ENCODE data around the gene FKBP9.
"Not testable (repeated sequence)": the region's sequence is repeated elsewhere in the genome, so short reads cannot be mapped to it uniquely, and the experiment has no call there.

Gene FKBP9

DNA sequence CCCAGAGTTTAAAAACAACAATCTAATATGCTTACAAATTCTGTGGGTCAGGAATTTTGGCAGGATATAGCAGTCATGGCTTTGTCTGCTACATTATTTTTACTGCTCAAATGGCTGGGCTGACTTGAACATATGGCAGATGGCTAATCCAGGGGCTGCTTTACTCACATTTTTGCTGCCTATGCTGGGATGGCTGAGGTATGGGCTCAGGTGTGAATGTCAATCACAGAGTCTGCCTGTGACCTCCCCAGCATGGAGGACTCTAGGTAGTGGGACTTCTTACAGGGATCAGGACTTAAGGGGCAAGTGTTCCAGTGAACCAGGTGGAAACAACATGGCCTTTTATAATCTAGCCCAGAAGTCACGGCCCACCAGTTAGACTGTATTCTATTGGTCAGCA, 4.4 kb upstream of the FKBP9 start:
- DNase-seq = no peak

GRCh38 chr7:32958046-32959025, 1.1 kb downstream of the FKBP9 start:
- DNase-seq = no peak

- DNase-seq = not testable (repeated sequence)
Observed at GRCh38 chr7:32963880-32964301, 6.7 kb downstream of the FKBP9 start.

DNA sequence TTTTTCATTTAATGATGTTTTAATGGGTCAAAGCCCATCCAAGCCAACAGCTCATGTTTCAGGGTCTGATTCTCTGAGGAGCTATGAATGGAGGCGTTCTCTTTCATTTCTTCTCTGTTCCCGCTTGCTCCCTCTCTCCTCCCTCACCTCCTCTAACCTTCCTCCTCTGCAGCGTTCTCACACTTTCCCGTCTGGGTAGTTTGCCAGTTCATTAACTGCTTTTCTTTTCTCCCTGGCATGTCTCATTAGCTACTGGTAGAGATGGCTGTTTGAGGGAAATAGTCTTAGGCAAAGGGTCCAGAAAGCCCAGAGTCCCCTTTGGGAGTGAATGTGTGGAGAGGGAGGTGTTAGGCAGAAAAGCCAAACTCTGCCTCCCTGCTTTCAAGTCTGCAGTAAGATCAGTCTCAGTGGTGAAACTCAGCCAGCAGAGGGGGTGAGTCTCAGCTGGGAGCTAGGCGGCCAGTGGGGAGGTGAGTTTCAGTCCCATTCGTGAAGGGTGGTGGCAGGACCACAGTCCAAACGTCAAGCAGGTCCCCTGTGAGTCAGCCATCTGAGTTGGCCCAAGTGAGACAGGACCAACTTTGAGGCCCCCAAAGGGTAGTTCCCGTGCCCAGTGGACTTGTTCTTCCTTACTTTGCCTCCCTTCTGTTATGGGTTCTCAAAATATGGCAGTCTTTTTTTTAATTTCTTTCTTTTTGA, 7.4 kb downstream of the FKBP9 start:
- not testable (repeated sequence) for DNase-seq

GRCh38 chr7:32966489-32967267, 9.4 kb downstream of the FKBP9 start:
- DNase-seq = not testable (repeated sequence)

GRCh38 chr7:32967268-32967582, 10.0 kb downstream of the FKBP9 start:
- not testable (repeated sequence) for DNase-seq

GRCh38 chr7:32971967-32972366, 14.7 kb downstream of the FKBP9 start:
- not testable (repeated sequence) for DNase-seq

GRCh38 chr7:32977159-32977558, 19.9 kb downstream of the FKBP9 start:
- DNase-seq = not testable (repeated sequence)

GRCh38 chr7:32979246-32979645, 22.0 kb downstream of the FKBP9 start:
- not testable (repeated sequence) for DNase-seq

DNA sequence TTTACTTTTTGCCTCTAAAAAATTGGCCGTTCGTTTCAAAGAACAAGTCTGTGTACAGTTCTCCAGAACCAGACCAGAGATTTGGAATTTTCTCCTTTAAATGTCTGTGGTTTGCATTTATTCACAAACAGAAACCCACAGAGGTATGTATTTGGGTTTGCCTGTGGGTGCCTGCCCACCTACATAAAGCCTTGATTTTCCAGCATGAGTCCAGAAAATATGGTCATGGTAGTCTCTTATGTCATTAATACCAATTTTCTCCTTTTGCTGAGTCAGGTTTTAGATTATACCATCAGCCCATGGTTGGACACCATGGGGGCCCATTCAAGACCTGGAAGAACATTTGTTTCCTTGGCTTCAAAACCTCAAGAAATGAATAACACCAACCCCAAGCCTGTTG, 22.7 kb downstream of the FKBP9 start:
- not testable (repeated sequence) for DNase-seq

GRCh38 chr7:32988148-32988547, 30.9 kb downstream of the FKBP9 start:
- DNase-seq = not testable (repeated sequence)

- not testable (repeated sequence) for DNase-seq
Observed at GRCh38 chr7:32991068-32991585, 33.9 kb downstream of the FKBP9 start.

DNA sequence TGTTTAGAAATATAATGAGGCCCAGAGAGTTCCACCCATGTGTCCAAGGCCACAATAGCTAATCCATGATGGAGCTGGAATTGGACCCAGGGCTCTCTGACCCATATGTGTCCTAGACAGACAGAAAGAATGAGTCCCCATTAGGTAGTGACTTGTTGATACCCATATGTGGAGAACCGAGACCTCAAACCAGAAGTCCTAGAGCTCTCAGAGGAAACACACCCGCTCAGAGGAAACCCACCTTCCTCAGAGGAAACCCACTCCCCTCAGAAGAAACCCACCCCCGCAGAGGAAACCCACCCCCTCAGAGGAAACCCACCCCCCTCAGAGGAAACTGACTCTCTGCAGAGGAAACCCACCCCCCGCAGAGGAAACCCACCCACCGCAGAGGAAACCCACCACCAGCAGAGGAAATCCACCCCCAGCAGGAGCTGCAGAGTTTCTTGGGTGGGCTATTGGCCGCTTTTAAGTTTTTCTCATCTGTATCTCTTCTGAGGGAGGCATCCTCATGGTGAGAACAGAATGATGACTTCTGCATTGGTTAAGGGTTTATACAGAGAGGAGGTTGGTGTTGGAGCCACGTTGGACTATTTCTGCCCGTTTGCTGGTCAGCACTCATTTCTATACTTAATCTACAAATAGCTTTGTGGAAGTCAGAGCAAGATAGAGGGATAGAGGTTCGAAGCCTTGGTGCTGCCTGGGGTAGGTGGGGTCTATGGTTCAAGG, 34.9 kb downstream of the FKBP9 start:
- not testable (repeated sequence) for DNase-seq

GRCh38 chr7:32992750-32993149, 35.5 kb downstream of the FKBP9 start:
- DNase-seq = not testable (repeated sequence)

GRCh38 chr7:32997956-32998355, 40.7 kb downstream of the FKBP9 start:
- not testable (repeated sequence) for DNase-seq

- not testable (repeated sequence) for DNase-seq
Observed at GRCh38 chr7:32998361-32999171, 41.3 kb downstream of the FKBP9 start.

- not testable (repeated sequence) for DNase-seq
Observed at GRCh38 chr7:32999380-32999779, 42.1 kb downstream of the FKBP9 start.

DNA sequence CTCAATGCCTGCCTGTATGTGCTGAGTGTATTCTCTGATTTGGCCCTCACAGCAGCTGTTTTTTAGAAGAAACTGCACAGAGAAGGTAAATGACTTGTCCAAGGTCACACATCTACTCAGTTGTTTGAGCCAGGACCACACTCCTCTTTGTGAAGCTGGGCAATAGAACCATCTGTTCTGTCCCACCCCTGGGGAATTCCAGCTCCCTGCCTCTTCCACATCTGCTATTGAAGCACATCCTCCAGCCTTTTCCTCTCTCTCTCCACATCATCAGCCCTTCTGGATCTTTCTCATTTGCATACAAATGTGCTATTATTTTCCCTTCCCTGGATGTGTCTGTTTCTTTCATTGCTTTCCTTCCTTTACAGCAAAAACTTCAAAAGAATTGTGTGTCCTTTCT, 45.9 kb downstream of the FKBP9 start:
- not testable (repeated sequence) for DNase-seq

DNA sequence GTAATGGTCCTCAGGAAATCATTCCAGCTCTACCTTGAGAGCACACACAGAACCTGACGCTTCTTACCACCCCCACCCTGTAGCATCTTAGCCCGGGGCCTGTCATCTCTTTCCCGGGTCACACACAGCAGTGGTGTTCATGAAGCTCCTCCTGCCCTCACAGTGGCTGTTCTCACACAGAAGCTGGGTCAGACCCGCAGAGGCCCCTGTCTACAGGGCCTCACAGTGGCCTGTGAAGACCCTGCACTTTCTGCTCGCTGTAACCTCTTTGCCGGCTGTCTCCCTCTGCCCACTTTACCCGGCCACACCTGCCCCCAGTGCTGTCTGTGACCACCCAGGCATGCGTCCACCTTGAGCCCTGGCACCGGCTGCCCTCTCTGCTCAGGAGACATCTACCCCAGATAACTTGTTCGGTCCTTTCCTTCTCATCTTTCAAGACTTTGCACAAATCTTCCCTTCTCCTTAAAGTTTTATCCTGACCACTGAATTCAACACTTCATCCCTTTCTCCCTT, 46.9 kb downstream of the FKBP9 start:
- not testable (repeated sequence) for DNase-seq

DNA sequence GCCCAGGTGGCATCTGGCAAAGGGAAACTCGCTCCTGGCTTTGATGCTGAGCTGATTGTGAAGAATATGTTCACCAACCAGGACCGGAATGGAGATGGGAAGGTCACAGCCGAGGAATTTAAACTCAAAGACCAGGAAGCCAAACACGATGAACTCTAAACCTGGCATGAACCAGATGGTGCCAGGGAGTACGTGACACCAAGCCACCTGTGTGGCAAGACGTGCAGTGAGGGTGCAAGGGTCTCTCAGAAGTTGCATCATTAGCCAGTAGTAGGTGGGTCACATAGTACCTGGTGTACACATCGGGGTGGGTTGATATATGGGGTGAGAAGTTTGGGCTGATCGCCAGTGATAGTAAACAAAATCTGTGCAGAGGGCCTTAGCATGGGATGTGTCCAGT, 48.0 kb downstream of the FKBP9 start:
- DNase-seq = not testable (repeated sequence)

- DNase-seq = not testable (repeated sequence)
Observed at GRCh38 chr7:33005690-33006089, 48.5 kb downstream of the FKBP9 start.
